ENCODE data around the gene COP1.

DNA sequence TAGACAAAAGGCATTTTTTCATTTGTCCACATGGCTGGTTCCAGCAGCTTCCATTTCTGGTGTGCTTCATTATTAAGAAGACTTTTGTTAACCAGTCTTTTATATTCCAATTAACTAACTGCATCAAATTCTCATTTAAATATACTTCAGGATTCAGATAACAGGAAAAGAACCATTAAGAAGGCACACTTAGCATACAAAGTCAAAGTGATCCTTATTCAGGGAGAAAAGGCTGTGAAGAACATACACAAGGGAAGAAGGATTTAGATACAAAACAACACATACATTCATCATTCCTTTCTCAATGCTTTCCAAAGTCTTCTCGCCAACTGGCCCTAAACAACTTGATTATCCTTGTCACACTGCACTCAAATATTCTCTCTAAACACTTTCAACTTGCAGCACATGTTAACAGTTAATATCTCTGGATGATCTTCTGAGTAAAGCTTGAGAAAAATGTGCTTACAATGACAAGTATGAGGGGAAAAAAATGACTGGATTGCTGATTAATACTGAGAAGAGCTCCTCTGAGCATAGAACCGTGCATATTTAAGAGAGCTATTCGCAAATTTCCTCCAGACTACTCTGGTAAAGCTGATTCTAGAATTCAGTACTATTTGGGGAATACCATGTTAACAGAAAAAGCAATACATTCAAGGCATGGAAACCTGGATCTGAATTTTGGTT is 238.5 kb downstream of the COP1 start:
- TF ChIP-seq CTCF (IDR thresholded peaks at IDR 0.05) (no peak), POLR2A (IDR thresholded peaks at IDR 0.05) (no peak)
